ENCODE data around the gene NCCRP1. TPM values are rescaled to one million over a fixed set of nuclear protein-coding genes. Genes with fewer than 3 reads are reported as not detected.
"Not testable (repeated sequence)": the region's sequence is repeated elsewhere in the genome, so short reads cannot be mapped to it uniquely, and the experiment has no call there.

The NCCRP1 gene
- total RNA-seq, 2 experiments from 2014 or later: not detected

DNA sequence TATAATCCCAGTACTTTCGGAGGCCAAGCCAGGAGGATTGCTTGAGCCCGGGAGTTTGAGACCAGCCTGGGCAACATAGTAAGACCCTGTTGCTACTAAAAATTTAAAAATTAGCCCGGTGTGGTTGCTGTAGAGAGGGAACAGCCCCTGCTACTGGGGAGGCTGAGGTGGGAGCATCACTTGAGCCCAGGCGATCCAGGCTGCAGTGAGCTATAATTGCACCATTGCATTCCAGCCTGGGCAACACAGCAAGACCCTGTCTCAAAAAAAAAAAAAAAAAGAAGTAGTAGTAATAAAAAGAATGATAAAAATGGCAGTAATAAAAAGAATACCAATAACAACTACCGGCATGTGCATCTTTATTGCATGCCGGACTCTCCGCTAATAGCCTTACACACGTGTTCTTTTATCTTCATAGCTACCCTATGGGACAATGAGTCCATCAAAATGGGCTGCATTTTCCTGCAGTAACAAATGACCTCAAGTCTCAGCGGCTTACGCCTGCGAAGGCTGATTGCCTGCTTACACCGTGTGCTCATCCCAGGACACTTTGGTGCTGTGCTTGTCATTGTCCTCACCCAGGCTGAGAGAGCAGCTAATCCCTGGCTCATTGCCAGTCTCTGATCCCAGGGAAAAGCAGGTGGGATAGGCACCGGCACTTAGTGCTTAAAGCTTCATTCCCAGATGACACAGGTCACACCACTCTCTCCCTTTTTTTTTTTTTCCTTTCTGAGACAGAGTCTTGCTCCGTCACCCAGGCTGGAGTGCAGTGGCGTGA lies 21.7 kb downstream of the NCCRP1 start:
- CTCF ChIA-PET (ENCODE audit: unreplicated experiment): no interaction called here
- POLR2A ChIA-PET: no interaction called here
- TF ChIP-seq EZH2phosphoT487 (IDR thresholded peaks at IDR 0.05; ENCODE audit: borderline replicate concordance, low read depth, low read length): no peak
- no peak for TF ChIP-seq CTCF (conservative IDR thresholded peaks at IDR 0.05; ENCODE audit: low read length)

DNA sequence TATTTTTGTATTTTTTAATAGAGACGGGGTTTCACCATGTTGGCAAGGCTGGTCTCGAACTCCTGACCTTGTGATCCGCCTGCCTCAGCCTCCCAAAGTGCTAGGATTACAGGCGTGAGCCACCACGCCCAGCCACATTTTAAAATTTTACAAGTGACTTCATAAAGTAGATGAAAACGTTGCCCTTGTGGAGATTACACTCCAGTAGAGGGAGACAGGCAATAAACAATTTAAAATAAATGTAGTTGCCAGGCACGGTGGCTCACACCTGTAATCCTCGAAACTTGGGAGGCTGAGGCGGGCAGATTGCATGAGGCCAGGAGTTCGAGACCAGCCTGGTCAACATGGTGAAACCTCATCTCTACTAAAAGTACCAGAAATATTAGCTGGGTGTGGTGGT lies 22.3 kb downstream of the NCCRP1 start:
- intact Hi-C loops (cut with micrococcal nuclease; ENCODE audit: unreplicated experiment); H2AFZ ChIP-seq (ENCODE audit: low read length); CTCF ChIA-PET (ENCODE audit: unreplicated experiment); POLR2A ChIA-PET; H3K36me3 ChIP-seq (ENCODE audit: insufficient read depth, low read length); H4K20me1 ChIP-seq (ENCODE audit: insufficient read depth, low read length); H3K4me2 ChIP-seq (ENCODE audit: low read length); H3K9me3 ChIP-seq (ENCODE audit: low read length); H3K79me2 ChIP-seq (ENCODE audit: insufficient read depth, low read depth, low read length); BruUV-seq (replicated peaks); H3K9me2 ChIP-seq (ENCODE audit: insufficient read depth, low read length); DNase-seq (ENCODE audit: low spot score); H3K4me3 ChIP-seq (ENCODE audit: low read depth, low read length, poor library complexity, severe bottlenecking); H3K27ac ChIP-seq (ENCODE audit: low read depth, low read length, poor library complexity, severe bottlenecking); H3K4me1 ChIP-seq (ENCODE audit: insufficient read depth, low read length, poor library complexity, severe bottlenecking): not testable (repeated sequence)
- TF ChIP-seq CTCF (conservative IDR thresholded peaks at IDR 0.05; ENCODE audit: low read length): 0 out of 2 replicates have a peak, but pooled peaks have one; percentile 13

More for the DNA sequence above, 21.7 kb downstream of the NCCRP1 start:
- Histone ChIP-seq H3K4me2 (ENCODE audit: low read length) (no peak overlapping the region), H3K9me2 (ENCODE audit: insufficient read depth, low read length) (no peaks in the 10 kb centered on the region), H3K36me3 (ENCODE audit: insufficient read depth, low read length) (no peaks in the 10 kb centered on the region), H3K79me2 (ENCODE audit: insufficient read depth, low read depth, low read length) (no peaks in the 10 kb centered on the region), H3K9me3 (ENCODE audit: low read length) (no peaks in the 10 kb centered on the region), H3K27ac (ENCODE audit: low read depth, low read length, poor library complexity, severe bottlenecking) (no peak overlapping the region), H2AFZ (ENCODE audit: low read length) (no peak overlapping the region), H3K4me3 (ENCODE audit: low read depth, low read length, poor library complexity, severe bottlenecking) (no peak overlapping the region), H4K20me1 (ENCODE audit: insufficient read depth, low read length) (no peaks in the 10 kb centered on the region), H3K4me1 (ENCODE audit: insufficient read depth, low read length, poor library complexity, severe bottlenecking) (no peaks in the 10 kb centered on the region)
- DNase-seq (ENCODE audit: low spot score): no peak
- intact Hi-C loops (cut with micrococcal nuclease; ENCODE audit: unreplicated experiment): no loop called here
- no TSS peak for BruUV-seq (replicated peaks)

DNA sequence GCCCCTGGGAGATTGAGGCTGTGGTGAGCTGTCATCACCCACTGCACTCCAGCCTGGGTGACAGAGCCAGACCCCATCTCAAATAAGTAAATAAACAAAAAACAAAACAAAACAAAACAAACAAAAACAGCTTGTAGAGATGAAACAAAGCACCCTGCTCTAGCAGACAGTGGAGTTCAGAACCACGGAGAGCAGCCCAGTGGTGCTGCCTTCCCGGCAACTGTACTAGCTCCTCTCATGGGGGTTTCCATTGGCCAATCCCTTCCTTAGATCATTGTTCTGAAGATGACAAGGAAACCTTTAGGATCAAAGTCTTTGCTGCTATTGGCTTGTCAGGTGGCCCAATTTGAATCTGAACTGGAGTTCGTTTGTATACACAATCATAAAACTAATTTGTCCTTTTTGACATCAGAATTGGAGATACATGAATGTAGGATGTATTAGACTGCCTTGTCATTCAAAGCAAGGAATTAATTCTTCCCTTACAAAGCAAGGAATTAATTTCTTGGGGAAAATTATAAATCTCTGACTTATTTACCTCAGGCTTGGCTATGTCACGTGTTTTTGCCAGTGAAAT lies 27.0 kb downstream of the NCCRP1 start:
- H3K9me2 ChIP-seq (ENCODE audit: insufficient read depth, low read length): no peaks in the 10 kb centered on the region
- ChIA-PET POLR2A (interaction anchor here (0.8 kb wide), 1 partner anchor 141 kb away, joined by 3 read pairs; no protein-coding TSS in a partner anchor), CTCF (ENCODE audit: unreplicated experiment) (no interaction called here)
- no peak overlapping the region for H3K27ac ChIP-seq (ENCODE audit: low read depth, low read length, poor library complexity, severe bottlenecking)
- H3K9me3 ChIP-seq (ENCODE audit: low read length): no peaks in the 10 kb centered on the region
- H3K4me2 ChIP-seq (ENCODE audit: low read length): no peak overlapping the region
- no TSS peak for BruUV-seq (replicated peaks)
- H3K79me2 ChIP-seq (ENCODE audit: insufficient read depth, low read depth, low read length): no peaks in the 10 kb centered on the region
- H4K20me1 ChIP-seq (ENCODE audit: insufficient read depth, low read length): no peaks in the 10 kb centered on the region
- intact Hi-C loops (cut with micrococcal nuclease; ENCODE audit: unreplicated experiment): no loop called here
- no peaks in the 10 kb centered on the region for H3K4me1 ChIP-seq (ENCODE audit: insufficient read depth, low read length, poor library complexity, severe bottlenecking)
- no peak for DNase-seq (ENCODE audit: low spot score)
- no peak overlapping the region for H2AFZ ChIP-seq (ENCODE audit: low read length)
- no peak for TF ChIP-seq EZH2phosphoT487 (IDR thresholded peaks at IDR 0.05; ENCODE audit: borderline replicate concordance, low read depth, low read length)
- no peak for TF ChIP-seq CTCF (conservative IDR thresholded peaks at IDR 0.05; ENCODE audit: low read length)
- no peaks in the 10 kb centered on the region for H3K36me3 ChIP-seq (ENCODE audit: insufficient read depth, low read length)
- no peak overlapping the region for H3K4me3 ChIP-seq (ENCODE audit: low read depth, low read length, poor library complexity, severe bottlenecking)
